OCI-LY1 (cell line): ENCODE results near the gene SPACA9.

Experiments used
- H2AFZ ChIP-seq: fragments of 200-600 bp; sonication (generic), shearing (Covaris generic); 2 replicates; pipeline ENCODE4 v1.6.0; 2014; ENCODE audit warnings: antibody characterized with exemption, mild to moderate bottlenecking, low read length
- H3F3A ChIP-seq: fragments of 200-600 bp; sonication (generic), shearing (Covaris generic); 2 replicates; pipeline ENCODE4 v1.6.0; 2014; ENCODE audit warnings: mild to moderate bottlenecking, antibody characterized with exemption, low read length, moderate library complexity; ENCODE audit not compliant: insufficient read depth
- H3K27ac ChIP-seq: fragments of 200-600 bp; sonication (generic); 2 replicates; pipeline ENCODE4 v1.5.1; 2014; ENCODE audit warnings: low read length, mixed run types, mild to moderate bottlenecking, low read depth; ENCODE audit not compliant: poor library complexity, severe bottlenecking
- H3K27me3 ChIP-seq: fragments of 200-600 bp; sonication (generic); 2 replicates; pipeline ENCODE4 v1.6.0; 2014; ENCODE audit warnings: antibody characterized with exemption, mild to moderate bottlenecking, low read length, moderate library complexity; ENCODE audit not compliant: insufficient read depth
- H3K36me3 ChIP-seq: fragments of 200-600 bp; sonication (generic); 2 replicates; pipeline ENCODE4 v1.6.1; 2014; ENCODE audit warnings: mild to moderate bottlenecking, antibody characterized with exemption, low read length, moderate library complexity, mixed read lengths; ENCODE audit not compliant: insufficient read depth
- H3K4me1 ChIP-seq: fragments of 200-600 bp; sonication (generic); 2 replicates; pipeline ENCODE4 v1.5.1; 2014; ENCODE audit warnings: mild to moderate bottlenecking, low read length, moderate library complexity; ENCODE audit not compliant: insufficient read depth, severe bottlenecking
- H3K4me2 ChIP-seq: fragments of 200-600 bp; sonication (generic), shearing (Covaris generic); 2 replicates; pipeline ENCODE4 v1.6.1; 2014; ENCODE audit warnings: low read length
- H3K4me3 ChIP-seq: fragments of 200-600 bp; sonication (generic); 2 replicates; pipeline ENCODE4 v1.5.1; 2014; ENCODE audit warnings: low read length, low read depth, mild to moderate bottlenecking, mixed read lengths; ENCODE audit not compliant: poor library complexity, severe bottlenecking
- H3K79me2 ChIP-seq: fragments of 200-600 bp; shearing (Covaris generic); 2 replicates; pipeline ENCODE4 v1.6.1; 2016; ENCODE audit warnings: mixed run types, low read length, mixed read lengths; ENCODE audit not compliant: insufficient read depth
- H3K9ac ChIP-seq: fragments of 200-600 bp; sonication (generic), shearing (Covaris generic); 2 replicates; pipeline ENCODE4 v1.6.1; 2014; ENCODE audit warnings: mild to moderate bottlenecking, low read length, mixed read lengths
- H3K9me2 ChIP-seq: fragments of 200-600 bp; sonication (generic), shearing (Covaris generic); 2 replicates; pipeline ENCODE4 v1.6.1; 2014; ENCODE audit warnings: low read depth, mild to moderate bottlenecking, low read length, mixed read lengths
- H3K9me3 ChIP-seq: fragments of 200-600 bp; shearing (Covaris generic); 2 replicates; pipeline ENCODE4 v1.6.1; 2014; ENCODE audit warnings: low read length, mixed read lengths
- H4K20me1 ChIP-seq: fragments of 200-600 bp; sonication (generic), shearing (Covaris generic); 2 replicates; pipeline ENCODE4 v1.6.0; 2016; ENCODE audit warnings: mild to moderate bottlenecking, low read length; ENCODE audit not compliant: insufficient read depth
- EZH2 ChIP-seq: fragments of 200-600 bp; sonication (generic), shearing (Covaris generic); IDR thresholded peaks from 2 replicates; pipeline ENCODE4 v1.8.0; 2017; ENCODE audit warnings: borderline replicate concordance, mixed run types, mild to moderate bottlenecking, antibody characterized with exemption, low read length, moderate library complexity, mixed read lengths
- TF ChIP-seq, protein P1 (sequence below): fragments of 200-600 bp; sonication (generic), shearing (Covaris generic); IDR thresholded peaks from 2 replicates; pipeline ENCODE4 v1.5.1; 2017; ENCODE audit warnings: mild to moderate bottlenecking, antibody characterized with exemption, low read length, moderate library complexity, mixed read lengths

The SPACA9 gene

DNA sequence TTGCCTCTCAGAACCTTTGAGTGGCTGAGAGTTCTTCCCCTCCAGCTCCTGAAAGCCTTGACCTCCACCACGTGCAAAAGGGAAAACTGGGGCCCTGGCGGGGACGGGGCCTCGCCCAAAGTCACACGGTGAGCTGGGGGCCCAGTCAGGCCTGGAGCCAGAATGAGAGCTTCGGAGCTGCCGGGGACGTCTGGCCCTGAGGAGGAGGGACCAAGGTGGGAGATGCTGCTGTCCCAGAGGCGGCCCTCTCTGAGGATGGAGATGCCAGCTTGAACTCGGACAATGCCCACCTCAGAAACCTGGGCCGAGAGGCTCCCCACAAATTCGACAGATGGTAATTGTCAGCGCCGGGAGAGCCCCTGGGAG is 1.3 kb upstream of the SPACA9 start:
- H3K27ac ChIP-seq: no peak overlapping the region
- no peaks in the 10 kb centered on the region for H3K9me3 ChIP-seq
- H3K4me2 ChIP-seq: peak overlapping the region; percentile 76
- no peaks in the 10 kb centered on the region for H3K27me3 ChIP-seq
- peaks cover 18% of the 10 kb centered on the region for H3K4me1 ChIP-seq
- no peak overlapping the region; the same call in 1 of the 2 replicates for H3K9ac ChIP-seq
- H4K20me1 ChIP-seq: no peaks in the 10 kb centered on the region
- H2AFZ ChIP-seq: no peak overlapping the region
- no peaks in the 10 kb centered on the region for H3K79me2 ChIP-seq
- TF ChIP-seq, protein P1, sequence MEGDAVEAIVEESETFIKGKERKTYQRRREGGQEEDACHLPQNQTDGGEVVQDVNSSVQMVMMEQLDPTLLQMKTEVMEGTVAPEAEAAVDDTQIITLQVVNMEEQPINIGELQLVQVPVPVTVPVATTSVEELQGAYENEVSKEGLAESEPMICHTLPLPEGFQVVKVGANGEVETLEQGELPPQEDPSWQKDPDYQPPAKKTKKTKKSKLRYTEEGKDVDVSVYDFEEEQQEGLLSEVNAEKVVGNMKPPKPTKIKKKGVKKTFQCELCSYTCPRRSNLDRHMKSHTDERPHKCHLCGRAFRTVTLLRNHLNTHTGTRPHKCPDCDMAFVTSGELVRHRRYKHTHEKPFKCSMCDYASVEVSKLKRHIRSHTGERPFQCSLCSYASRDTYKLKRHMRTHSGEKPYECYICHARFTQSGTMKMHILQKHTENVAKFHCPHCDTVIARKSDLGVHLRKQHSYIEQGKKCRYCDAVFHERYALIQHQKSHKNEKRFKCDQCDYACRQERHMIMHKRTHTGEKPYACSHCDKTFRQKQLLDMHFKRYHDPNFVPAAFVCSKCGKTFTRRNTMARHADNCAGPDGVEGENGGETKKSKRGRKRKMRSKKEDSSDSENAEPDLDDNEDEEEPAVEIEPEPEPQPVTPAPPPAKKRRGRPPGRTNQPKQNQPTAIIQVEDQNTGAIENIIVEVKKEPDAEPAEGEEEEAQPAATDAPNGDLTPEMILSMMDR: no peak
- TF ChIP-seq EZH2: no peak
- H3F3A ChIP-seq: no peaks in the 10 kb centered on the region
- H3K9me2 ChIP-seq: no peaks in the 10 kb centered on the region
- H3K36me3 ChIP-seq: no peaks in the 10 kb centered on the region
- peak overlapping the region; percentile 81 for H3K4me3 ChIP-seq

DNA sequence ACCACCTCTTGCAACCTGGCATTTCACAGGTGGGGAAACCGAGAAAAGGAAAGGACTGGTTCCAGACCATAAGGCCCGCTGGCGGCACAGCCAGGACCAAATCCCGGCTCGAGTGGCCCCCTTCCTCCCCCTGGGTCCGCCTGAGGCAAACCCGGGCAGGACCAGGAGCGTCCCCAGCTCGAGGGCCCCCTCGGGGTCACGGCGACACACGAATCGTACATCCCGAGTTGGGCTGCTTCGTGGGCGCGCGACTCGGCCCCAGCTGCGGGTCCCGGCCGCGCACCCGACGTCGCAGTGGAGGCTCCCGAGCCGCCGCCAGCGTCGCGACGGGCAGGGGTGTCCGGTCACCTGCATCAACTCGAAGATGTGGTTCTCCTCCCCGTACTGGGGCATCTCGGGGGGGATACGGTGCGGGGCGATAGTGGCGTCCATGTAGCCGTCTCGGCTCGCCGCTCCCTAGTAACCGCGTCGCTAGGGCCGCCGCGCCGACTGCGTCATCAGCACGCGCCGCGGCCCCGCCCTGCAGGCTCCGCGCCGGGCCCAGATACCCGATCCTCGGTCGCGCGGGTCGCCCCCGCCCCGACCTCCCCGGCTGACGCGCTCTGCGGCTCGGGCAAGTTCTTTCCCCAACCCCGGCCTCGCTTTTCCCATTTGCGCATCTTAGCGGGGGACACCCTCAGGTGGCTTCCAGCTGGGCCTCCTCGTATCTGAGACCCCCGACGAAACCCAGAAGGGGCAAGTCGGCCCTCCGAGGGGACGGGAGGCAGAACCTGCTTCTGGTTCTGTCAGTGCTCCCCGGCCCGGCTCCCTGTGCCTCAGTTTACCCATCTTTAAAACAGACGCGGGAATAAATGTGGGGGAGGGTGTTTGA is 639 bp upstream of the SPACA9 start, which contains the start of gene AK8:
AK8 (minus strand) TSS at position 461 of the 871 bp plus-strand sequence; CDS start at position 432, 29 bp downstream.
- peak within 1 kb of the TSS; percentile 76 for H2AFZ ChIP-seq
- H3K4me3 ChIP-seq: peak within 1 kb of the TSS; percentile 81
- no peaks in the 10 kb centered on the region for H3F3A ChIP-seq
- H3K4me2 ChIP-seq: peak within 1 kb of the TSS; percentile 76
- TF ChIP-seq, protein P1: no peak
- TF ChIP-seq EZH2: no peak
- H3K9me3 ChIP-seq: no peaks in the 10 kb centered on the region
- H3K9me2 ChIP-seq: no peaks in the 10 kb centered on the region
- H3K36me3 ChIP-seq: no peaks in the 10 kb centered on the region
- H4K20me1 ChIP-seq: no peaks in the 10 kb centered on the region
- H3K79me2 ChIP-seq: no peaks in the 10 kb centered on the region
- H3K4me1 ChIP-seq: peaks cover 18% of the 10 kb centered on the region
- H3K9ac ChIP-seq: peak within 1 kb of the TSS; percentile 73
- H3K27ac ChIP-seq: no peak within 1 kb of the TSS
- H3K27me3 ChIP-seq: no peaks in the 10 kb centered on the region

DNA sequence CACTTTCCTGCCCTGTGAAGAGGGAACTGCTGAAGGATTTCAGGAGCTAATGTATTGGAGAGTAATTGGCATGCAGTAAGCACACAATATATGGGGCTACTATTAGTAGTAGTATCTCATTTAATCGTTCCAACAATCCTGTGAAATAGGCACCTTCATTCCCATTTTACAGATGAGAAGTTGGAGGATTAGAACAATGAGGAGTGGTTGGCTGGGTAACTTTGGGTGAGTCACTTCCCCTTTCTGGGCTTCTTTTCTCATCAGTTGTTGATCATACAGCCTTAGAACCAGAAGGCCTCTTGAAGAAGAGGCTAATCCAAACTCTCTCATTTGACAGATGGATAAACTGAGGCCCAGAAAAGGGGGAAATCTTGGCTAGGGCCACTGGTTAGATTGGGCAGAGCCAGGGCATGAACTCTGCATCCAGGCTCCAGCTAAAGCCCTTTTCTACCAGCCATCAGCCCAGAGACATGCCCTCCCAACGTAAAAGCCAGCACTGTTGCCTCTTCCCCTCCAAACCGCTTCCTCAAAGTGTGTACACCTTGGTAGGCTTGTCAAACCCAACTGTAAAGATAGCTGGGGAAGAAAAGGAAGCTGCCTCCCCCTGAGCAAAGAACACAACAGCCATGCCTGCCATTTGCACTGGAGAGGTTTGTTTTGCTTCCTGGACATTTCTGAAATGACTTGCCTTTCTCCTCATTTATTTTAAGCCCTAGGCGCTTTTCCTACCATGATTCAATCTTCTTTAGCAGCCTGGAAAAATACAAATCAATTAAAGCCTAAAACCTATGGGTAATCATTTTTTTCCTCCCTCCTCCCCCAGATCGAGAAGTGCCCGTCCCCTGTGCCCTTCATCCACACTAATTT is 992 bp downstream of the SPACA9 start:
- H3K4me3 ChIP-seq: peak overlapping the region; percentile 81
- no peaks in the 10 kb centered on the region for H3K9me2 ChIP-seq
- H3K9me3 ChIP-seq: no peaks in the 10 kb centered on the region
- H4K20me1 ChIP-seq: no peaks in the 10 kb centered on the region
- H3K9ac ChIP-seq: no peak overlapping the region
- TF ChIP-seq EZH2: no peak
- TF ChIP-seq, protein P1: no peak
- no peaks in the 10 kb centered on the region for H3K27me3 ChIP-seq
- H3K79me2 ChIP-seq: no peaks in the 10 kb centered on the region
- H3K4me1 ChIP-seq: peaks cover 18% of the 10 kb centered on the region
- no peaks in the 10 kb centered on the region for H3K36me3 ChIP-seq
- no peaks in the 10 kb centered on the region for H3F3A ChIP-seq
- peak overlapping the region; percentile 12 for H3K27ac ChIP-seq
- H3K4me2 ChIP-seq: 0 out of 2 replicates have a peak overlapping the region, but pooled peaks have one; percentile 76
- H2AFZ ChIP-seq: no peak overlapping the region
